OCI-LY7 (cell line): ENCODE results near the gene PPP2R3C.
"Not testable (repeated sequence)": the region's sequence is repeated elsewhere in the genome, so short reads cannot be mapped to it uniquely, and the experiment has no call there.

Source experiments
- EZH2phosphoT487 ChIP-seq: fragments of 200-600 bp; sonication (generic); IDR thresholded peaks from 2 replicates; pipeline ENCODE4 v1.6.1; 2018; ENCODE audit warnings: low read depth, borderline replicate concordance, mild to moderate bottlenecking, mixed run types, antibody characterized with exemption, low read length, moderate library complexity, mixed read lengths
- TF ChIP-seq, protein P1 (sequence below): fragments of 200-600 bp; sonication (generic); conservative IDR thresholded peaks from 2 replicates; pipeline ENCODE4 v1.5.1; 2014; ENCODE audit warnings: mild to moderate bottlenecking, antibody characterized with exemption, low read length, moderate library complexity, mixed read lengths

DNA sequence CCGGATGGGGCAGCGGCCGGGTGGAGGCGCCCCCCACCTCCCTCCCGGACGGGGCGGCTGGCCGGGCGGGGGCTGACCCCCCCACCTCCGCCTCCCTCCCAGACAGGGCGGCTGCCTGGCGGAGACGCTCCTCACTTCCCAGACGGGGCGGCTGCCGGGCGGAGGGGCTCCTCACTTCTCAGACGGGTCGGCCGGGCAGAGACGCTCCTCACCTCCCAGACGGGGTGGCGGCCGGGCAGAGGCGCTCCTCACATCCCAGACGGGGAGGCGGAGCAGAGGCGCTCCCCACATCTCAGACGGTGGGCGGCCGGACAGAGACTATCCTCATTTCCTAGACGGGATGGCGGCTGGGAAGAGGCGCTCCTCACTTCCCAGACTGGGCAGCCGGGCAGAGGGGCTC, 30.7 kb upstream of the PPP2R3C start:
- TF ChIP-seq, protein P1, sequence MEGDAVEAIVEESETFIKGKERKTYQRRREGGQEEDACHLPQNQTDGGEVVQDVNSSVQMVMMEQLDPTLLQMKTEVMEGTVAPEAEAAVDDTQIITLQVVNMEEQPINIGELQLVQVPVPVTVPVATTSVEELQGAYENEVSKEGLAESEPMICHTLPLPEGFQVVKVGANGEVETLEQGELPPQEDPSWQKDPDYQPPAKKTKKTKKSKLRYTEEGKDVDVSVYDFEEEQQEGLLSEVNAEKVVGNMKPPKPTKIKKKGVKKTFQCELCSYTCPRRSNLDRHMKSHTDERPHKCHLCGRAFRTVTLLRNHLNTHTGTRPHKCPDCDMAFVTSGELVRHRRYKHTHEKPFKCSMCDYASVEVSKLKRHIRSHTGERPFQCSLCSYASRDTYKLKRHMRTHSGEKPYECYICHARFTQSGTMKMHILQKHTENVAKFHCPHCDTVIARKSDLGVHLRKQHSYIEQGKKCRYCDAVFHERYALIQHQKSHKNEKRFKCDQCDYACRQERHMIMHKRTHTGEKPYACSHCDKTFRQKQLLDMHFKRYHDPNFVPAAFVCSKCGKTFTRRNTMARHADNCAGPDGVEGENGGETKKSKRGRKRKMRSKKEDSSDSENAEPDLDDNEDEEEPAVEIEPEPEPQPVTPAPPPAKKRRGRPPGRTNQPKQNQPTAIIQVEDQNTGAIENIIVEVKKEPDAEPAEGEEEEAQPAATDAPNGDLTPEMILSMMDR, result not testable (repeated sequence)
- TF ChIP-seq EZH2phosphoT487, result not testable (repeated sequence)
